Right atrium auricular region (tissue), 2 donors: ENCODE results near the gene HOXD1. TPM values are rescaled to one million over a fixed set of nuclear protein-coding genes. Genes with fewer than 3 reads are reported as not detected.

Experiments used
- DNase-seq: peaks from one replicate; pipeline ENCODE4 v3.0.0-alpha.2; 2019; ENCODE audit warnings: low spot score
- H3K27ac ChIP-seq, 2 donors: fragments of 200-600 bp; sonication (generic); 1 replicate in 1 of 2; 2 replicates in 1 of 2; pipeline ENCODE4 v1.5.1; 2016 to 2019
- H3K27me3 ChIP-seq, 2 donors: fragments of 200-600 bp; sonication (generic); one replicate each; pipeline versions ENCODE4 v1.5.1 to v1.6.0; 2017 to 2019
- H3K36me3 ChIP-seq: fragments of 200-600 bp; sonication (generic); one replicate; pipeline ENCODE4 v1.5.1; 2016
- H3K4me1 ChIP-seq, 2 donors: fragments of 200-600 bp; sonication (generic); one replicate each; pipeline versions ENCODE4 v1.5.1 to v1.6.0; 2017 to 2019
- H3K4me3 ChIP-seq, 2 donors: fragments of 200-600 bp; sonication (generic); 1 replicate in 1 of 2; 2 replicates in 1 of 2; pipeline ENCODE4 v1.5.1; 2017 to 2019; ENCODE audit warnings: mild to moderate bottlenecking in 1 of 2, moderate library complexity in 1 of 2
- H3K9me3 ChIP-seq, 2 donors: fragments of 200-600 bp; sonication (generic); one replicate each; pipeline ENCODE4 v1.5.1; 2019
- total RNA-seq, 2 donors: library from RNA; depleted of rRNA; stranded (reverse); fragments of >200 nt; gene quantifications; one replicate each; pipeline ENCODE4 v1.1.0, GENCODE V29; 2016
- TF ChIP-seq, protein P1 (sequence below), 2 donors: fragments of 200-600 bp; sonication (generic); IDR thresholded peaks; one replicate each; pipeline ENCODE4 v1.5.1; 2019; ENCODE audit warnings: antibody characterized with exemption in 2 of 2

HOXD1 gene
- total RNA-seq, 2 donors from 2014 or later, result not detected

DNA sequence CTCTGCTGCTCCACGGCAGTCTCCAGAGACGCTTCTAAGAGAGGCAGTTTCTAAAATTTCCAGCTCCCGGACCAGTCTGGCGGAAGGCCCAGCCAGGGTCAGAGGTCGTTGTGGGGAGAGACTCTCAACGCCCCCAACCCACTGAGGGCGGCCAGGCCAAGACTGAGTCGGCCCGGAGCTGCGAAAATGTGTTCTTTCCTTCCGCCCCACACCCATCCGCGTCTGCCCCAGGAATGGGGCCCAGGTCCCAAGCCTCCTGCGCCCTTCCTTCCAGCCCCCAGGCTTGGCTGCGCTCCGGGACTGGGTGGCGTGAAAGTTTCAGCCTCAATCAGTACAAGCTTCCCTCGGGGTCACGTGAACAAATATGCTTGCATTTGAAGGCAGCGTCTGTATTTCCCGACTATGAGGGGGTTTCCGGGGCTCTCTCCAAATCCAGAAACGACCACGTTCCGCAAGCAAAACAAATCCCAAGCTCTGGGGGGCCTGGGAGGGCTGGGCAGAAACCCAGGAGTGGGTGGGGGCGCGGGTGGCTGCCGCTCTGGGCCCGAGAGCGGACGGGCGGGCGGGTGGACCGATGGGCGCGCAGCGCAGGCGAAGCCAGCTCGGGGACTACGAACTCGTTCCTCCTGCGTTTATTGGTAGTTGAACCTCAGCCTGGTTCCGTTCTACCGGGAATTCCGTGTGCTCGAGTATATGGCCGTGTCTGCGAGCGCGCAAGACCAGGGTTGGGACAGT is 28.1 kb upstream of the HOXD1 start:
- H3K27ac ChIP-seq, result no peak overlapping the region
- H3K36me3 ChIP-seq, result no peaks in the 10 kb centered on the region
- peak overlapping the region in 1 of 2 donors; percentile 28 for H3K4me3 ChIP-seq
- no peaks in the 10 kb centered on the region for H3K9me3 ChIP-seq
- DNase-seq, result no peak
- H3K4me1 ChIP-seq, result peaks cover 0 to 54% of the 10 kb centered on the region in 2 donors
- peaks cover 69 to 90% of the 10 kb centered on the region in 2 donors for H3K27me3 ChIP-seq
- TF ChIP-seq, protein P1, sequence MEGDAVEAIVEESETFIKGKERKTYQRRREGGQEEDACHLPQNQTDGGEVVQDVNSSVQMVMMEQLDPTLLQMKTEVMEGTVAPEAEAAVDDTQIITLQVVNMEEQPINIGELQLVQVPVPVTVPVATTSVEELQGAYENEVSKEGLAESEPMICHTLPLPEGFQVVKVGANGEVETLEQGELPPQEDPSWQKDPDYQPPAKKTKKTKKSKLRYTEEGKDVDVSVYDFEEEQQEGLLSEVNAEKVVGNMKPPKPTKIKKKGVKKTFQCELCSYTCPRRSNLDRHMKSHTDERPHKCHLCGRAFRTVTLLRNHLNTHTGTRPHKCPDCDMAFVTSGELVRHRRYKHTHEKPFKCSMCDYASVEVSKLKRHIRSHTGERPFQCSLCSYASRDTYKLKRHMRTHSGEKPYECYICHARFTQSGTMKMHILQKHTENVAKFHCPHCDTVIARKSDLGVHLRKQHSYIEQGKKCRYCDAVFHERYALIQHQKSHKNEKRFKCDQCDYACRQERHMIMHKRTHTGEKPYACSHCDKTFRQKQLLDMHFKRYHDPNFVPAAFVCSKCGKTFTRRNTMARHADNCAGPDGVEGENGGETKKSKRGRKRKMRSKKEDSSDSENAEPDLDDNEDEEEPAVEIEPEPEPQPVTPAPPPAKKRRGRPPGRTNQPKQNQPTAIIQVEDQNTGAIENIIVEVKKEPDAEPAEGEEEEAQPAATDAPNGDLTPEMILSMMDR (IDR thresholded peaks at IDR 0.05), result no peak

GRCh38 chr2:176160986-176161824 is 27.3 kb upstream of the HOXD1 start:
- peak overlapping the region in 1 of 2 donors; percentile 28 for H3K4me3 ChIP-seq
- no peak overlapping the region for H3K27ac ChIP-seq
- H3K9me3 ChIP-seq, result no peaks in the 10 kb centered on the region
- no peak for DNase-seq
- H3K4me1 ChIP-seq, result peaks cover 0 to 56% of the 10 kb centered on the region in 2 donors
- TF ChIP-seq, protein P1 (IDR thresholded peaks at IDR 0.05), result no peak
- peaks cover 65 to 95% of the 10 kb centered on the region in 2 donors for H3K27me3 ChIP-seq
- no peaks in the 10 kb centered on the region for H3K36me3 ChIP-seq

DNA sequence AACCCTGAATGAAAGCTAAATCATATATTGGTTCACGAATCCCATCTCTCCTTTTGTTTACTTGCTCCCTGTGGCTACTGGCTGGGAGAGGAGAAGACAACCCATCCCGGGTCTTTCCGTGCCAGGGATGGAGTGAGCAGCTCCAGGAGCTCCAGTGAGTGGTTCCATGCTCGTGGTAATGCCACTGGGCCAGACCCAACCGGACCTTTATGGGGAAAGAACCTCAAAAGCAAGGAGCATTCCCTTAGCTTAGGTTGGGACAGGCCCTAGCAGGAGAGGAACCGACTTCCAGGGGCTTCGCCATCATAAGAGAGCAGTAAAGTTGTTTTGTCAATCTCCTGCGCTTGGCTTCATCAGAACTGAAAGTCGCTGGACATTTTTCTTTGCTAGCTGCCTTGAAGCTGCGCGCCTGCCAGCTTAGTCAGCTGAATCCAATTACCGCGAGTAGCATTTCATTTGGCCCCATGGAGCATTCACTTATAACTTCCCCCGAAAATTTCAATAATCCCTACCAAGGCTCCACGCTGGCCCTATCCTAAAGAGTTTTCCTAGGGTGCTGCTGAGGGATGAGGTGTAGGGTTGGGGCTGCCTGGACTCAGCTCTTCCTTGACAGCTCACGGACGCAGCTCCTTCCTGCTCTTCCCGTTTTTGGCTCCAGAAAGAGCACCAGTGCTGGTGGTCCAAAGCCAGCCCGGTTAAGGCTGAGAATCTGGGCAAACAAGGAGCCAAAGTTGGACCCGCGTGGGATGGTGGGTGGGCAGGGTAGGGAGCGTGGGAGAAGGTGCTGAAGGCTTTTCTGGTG is 26.4 kb upstream of the HOXD1 start:
- Histone ChIP-seq H3K27me3 (peaks cover 57 to 87% of the 10 kb centered on the region in 2 donors), H3K27ac (no peak overlapping the region), H3K4me1 (peaks cover 0 to 53% of the 10 kb centered on the region in 2 donors), H3K9me3 (no peaks in the 10 kb centered on the region), H3K4me3 (no peak overlapping the region), H3K36me3 (no peaks in the 10 kb centered on the region)
- no peak for DNase-seq
- TF ChIP-seq, protein P1 (IDR thresholded peaks at IDR 0.05), result no peak

DNA sequence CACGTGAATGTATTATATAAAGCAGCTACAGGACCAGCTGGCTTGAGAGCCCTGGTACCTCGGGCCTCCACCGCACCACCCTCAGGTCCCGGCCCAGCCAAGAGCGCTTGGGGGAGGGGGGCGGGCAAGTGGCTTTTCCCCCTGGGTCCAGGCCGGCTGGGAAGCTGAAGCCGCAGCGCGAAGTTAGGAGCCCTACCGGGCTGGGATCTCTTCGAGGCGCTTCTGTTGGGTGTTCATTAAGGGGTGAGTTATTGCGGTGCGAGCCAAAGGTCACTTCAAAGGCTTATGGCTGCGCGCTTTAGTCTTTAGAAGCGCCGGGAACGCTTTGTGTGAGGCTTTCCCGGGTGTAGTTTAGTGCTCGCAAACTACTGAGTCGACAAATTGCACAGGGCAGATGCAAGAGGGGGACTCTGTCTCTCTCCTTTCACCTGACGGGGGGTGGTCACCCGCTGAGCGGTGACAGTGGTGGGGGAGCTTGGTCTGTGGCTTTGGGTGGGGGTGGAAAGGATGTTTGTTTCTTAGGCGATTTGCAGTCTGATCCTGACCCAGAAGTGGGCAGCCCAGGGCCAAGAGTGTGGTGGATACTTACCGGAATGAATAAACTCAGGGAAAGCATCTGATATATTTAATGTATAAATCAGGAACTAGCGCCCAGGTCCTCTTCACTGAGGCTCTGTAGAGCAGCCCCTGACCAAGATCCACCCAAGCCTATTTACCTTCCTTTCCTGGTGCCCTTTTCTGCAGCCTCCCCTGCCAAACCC is 25.4 kb upstream of the HOXD1 start:
- no peak overlapping the region for H3K27ac ChIP-seq
- H3K9me3 ChIP-seq, result no peaks in the 10 kb centered on the region
- no peaks in the 10 kb centered on the region for H3K36me3 ChIP-seq
- TF ChIP-seq, protein P1 (IDR thresholded peaks at IDR 0.05), result no peak
- no peak for DNase-seq
- H3K4me1 ChIP-seq, result peaks cover 0 to 45% of the 10 kb centered on the region in 2 donors
- H3K4me3 ChIP-seq, result no peak overlapping the region
- H3K27me3 ChIP-seq, result peaks cover 46 to 76% of the 10 kb centered on the region in 2 donors

DNA sequence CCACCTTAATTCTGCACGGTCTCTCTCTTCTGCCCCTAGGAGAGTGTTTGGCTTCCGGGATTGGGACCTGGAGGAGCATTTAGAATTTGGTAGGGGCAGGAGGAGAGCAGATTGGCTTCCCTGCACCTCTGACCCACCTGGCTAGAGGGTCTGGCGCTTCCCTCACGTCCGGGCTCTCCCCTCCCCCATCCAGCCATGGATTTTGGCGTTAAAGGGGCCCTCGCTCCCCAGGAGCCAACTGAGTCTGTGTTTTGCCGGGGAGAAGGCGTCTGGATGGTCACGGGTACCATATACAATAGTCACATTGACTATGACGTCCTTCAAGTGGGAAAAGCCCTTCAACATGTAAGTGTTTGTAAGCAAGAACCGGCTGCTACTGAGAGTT is 24.8 kb upstream of the HOXD1 start:
- Histone ChIP-seq H3K27me3 (peaks cover 46 to 72% of the 10 kb centered on the region in 2 donors), H3K4me1 (peaks cover 0 to 41% of the 10 kb centered on the region in 2 donors), H3K9me3 (no peaks in the 10 kb centered on the region), H3K36me3 (no peaks in the 10 kb centered on the region), H3K4me3 (no peak overlapping the region), H3K27ac (no peak overlapping the region)
- TF ChIP-seq, protein P1 (IDR thresholded peaks at IDR 0.05), result no peak
- DNase-seq, result no peak
